Left renal pelvis (tissue), 4 donors: ENCODE data around the gene RNF144B. TPM values are rescaled to one million over a fixed set of nuclear protein-coding genes. Genes with fewer than 3 reads are reported as not detected.
"Not testable (repeated sequence)": the region's sequence is repeated elsewhere in the genome, so short reads cannot be mapped to it uniquely, and the experiment has no call there.

Source experiments
- DNase-seq, 4 donors: peaks; one replicate each; pipeline ENCODE4 v3.0.0-alpha.2; 2013; ENCODE audit warnings: low read depth in 4 of 4, low spot score in 3 of 4
- polyA plus RNA-seq, 4 donors: library from polyadenylated mRNA; unstranded; fragments of 120-200 nt; gene quantifications; one replicate each; pipeline ENCODE4 v1.2.1, GENCODE V29; 2013; ENCODE audit not compliant: insufficient read length in 4 of 4

The RNF144B gene
- polyA plus RNA-seq, 4 donors, result 1.7 to 19.5 (median 18.7) TPM

DNA sequence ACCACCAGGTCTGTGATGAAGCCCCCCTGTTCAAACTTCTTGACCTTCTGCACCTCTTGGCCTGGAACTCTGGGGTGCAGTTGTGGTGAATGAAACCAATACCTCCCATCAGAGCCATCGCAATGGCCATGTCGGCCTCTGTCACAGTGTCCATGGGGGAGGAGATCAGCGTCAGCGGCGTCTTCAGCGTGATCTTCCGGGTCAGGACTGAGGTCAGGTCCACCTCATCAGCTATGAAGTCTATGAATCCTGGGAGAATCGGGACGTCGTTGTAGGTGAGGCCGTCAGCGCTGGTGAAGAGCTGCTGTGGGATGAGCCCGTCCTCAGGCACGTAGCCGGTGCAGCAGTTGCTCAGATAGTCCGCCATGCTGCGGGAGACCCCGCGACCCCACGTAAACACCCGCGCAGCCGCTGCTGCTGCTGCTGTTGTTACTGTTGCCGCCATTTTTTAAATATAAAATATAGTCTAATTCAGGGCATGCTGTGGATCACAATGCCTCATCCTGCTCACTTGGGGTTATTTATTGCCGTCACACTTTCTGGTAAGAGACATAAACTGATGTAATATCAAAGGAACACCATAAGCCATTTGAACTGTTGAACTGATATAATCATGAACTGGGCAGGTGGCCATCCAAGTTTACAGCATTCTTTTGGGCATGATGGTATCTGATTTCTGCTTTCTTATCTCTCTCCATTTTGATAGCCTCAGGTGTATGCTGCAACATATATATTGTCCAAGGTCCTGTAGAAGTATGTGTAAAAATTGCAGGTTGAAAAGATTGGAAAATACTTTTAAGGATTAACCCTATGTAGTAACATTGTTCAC, 18.7 kb upstream of the RNF144B start:
- no peak for DNase-seq

DNA sequence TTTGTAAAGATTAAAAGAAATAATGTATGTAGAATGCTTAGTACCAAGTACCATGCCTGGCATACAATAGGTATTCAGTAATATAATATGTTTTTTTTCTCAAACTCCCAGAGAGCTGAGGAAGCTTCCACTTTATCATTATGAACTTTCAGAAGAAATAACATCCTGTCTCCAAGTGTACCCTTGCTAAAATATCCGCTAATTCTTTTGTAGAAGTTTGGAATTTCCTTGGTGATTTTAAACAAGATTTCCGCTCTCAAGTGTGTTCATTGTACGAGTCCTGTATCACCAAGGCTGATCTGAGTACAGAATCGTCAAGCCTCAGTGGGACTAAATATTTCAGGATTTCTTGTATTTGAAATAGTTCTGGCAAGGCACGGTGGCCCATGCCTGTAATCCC, 16.1 kb upstream of the RNF144B start:
- no peak for DNase-seq

DNA sequence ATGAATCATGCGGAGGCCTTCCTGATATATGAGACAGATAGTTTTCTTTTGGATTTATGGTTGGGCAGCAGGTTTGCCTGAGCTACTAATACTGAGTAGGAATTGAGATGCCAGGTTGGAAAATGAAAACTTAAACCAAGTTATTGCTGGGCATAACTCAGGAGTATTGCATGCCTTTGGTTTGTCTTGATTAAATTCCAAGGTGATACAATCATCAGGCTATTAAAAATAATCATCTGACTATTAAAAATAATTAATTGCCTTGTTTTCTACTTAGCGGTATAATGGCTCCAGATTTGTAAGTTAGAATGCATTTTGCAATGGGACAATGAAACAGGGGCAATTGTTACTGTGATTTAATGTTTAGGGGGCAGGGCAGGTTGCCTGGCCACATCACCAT, 15.5 kb upstream of the RNF144B start:
- DNase-seq, result no peak

DNA sequence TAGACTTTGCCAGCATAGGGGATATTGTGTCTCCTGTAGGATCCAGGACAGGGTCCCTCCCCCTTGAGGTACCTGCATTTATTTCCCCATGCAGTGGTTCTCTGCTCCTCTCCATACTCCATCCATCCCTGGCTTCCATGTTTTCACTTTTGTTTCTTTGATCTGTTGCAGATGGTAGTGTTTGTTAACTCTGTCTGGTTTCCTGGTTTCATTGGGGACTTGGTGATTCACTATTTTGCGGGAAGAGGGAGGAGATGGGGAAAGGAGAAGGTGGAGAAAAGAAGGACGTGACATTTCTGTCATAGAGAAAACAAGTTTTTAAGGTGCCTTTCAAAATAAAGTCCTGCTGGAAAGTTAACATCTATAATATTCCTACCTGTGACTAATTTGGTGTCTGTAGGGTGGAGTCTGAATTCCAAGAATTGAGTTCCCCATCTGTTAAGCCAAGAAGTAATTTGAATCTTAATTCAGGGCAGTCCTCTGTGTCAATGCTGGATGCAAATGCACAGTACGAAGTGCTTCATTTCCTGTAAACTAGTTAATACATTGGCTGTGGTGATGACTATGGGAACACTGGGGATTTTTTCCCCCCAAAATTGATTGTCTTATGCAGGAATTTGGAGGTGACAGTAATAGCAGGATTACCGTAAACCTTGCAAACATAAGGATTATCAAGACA, 6.9 kb upstream of the RNF144B start:
- DNase-seq, result no peak

DNA sequence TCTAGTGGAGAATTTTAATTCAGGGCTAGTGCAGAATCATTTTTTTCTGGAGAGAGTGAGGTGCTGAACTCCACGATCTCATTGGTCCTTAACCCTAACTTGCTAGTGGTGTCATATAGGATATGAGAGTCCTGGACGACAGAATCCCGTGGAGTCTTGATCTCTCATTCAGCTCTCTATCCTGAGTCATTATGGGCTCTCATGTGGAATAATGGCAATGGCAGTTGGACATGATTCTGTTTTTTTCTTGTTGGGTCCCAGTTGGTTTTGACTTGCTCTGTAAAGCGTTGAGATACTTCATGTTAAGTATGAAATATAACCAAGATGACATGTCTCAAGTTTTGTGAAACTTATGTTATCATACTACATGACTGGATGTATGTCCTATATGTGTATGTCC, 6.3 kb upstream of the RNF144B start:
- DNase-seq, result no peak

DNA sequence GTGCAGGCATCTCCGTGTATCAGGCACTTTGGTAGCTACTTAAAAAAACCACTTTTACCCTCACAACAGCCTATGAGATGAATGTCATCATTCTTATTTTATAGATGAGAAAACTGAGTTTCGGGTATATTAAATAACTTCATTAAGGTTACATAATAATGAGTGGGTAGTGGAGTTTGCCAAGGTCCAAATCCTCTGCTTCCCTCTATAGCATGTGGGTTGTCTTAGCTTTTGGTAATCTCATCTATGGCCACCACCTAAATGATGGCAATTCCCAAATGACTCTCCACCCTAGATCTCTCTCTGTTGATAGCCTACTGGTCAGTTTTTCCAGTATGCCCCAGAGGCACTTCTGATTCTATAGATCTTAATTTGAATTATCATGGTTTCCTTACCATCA, 3.7 kb upstream of the RNF144B start:
- DNase-seq, result no peak

DNA sequence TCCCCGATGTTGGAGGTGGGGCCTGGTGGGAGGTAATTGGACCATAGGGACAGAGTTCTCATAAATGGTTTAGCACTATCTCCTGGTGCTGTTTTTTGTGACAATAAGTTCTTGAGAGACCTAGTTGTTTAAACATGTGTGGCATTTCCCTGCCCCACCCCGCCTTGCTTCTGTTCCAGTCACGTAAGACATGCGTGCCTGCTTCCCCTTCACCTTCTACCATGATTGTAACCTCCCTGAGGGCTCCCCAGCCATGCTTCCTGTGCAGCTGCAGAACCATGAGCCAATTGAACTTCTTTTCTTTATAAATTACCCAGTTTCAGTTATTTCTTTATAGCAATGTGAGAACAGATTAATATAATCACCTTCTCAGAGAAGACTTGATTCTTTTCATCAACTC, 2.5 kb upstream of the RNF144B start:
- no peak for DNase-seq

DNA sequence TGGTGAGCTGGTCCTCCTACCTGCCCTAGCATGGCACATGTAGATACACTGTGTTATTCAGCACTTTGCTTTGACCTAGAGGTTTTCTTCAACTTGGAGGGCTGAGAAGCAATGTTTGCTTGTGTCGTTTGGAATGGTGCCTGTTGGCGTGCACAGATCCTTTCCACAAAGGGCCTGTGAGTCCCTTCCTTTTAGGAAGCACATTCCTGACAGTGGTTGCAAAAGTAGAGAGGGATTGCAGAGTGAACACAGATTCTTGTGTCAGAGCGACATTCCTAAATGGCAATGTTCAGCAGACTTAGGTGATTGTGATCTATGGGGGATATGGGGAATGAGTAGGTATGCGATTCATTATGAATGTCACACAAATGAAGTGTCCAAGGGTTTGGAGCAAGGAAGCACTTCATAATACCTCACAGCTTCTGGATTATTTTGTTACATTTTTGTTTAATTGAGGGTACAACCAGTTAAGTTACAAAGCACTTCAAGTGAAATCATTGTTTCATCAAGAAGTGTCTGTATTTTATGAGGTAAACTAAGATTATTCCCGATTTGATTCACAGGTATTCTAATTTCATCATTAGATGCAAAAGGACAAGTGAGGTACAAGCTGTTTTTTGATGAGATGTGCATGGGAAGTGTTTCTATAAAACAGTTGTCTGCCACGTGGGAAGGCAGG, 713 bp upstream of the RNF144B start:
- DNase-seq, result no peak

DNA sequence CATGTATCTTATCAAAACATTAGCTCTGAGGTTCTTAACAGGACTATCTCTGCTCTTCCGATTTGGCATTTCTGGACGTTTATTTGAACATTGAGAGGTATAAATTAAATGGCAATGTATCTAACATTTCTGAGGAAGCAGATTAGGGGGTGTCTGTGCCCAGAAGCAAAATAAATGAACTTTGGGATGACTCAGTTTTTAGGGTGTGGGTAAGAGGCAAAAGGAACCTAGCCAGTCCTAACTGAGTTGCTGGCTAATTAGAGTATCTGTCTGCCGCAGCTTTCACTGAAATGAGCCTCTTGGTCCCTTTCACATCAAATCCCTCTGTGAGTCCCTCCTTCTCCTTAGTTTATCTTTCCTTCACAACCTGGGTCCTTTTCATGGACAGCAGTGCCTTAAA, 1.1 kb downstream of the RNF144B start:
- no peak for DNase-seq

DNA sequence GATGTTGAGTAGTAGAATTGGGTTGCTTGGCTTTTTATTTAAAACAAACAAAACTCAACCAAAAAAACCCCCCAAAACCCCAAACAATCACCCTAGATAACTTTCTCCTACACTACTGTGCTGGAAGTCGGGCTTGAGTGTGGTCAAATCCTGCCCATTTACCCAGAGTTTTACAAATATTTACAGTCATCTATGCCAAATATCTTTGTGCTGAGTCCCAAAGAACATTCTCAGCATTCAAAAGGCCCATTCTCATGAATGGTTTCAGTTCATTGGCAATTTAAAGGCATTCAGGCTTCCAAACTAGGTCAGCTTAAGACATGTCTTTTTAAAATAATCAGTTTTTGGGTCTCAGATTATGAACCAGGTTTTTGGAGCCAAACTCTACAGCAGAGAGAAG, 1.8 kb downstream of the RNF144B start:
- DNase-seq, result no peak

DNA sequence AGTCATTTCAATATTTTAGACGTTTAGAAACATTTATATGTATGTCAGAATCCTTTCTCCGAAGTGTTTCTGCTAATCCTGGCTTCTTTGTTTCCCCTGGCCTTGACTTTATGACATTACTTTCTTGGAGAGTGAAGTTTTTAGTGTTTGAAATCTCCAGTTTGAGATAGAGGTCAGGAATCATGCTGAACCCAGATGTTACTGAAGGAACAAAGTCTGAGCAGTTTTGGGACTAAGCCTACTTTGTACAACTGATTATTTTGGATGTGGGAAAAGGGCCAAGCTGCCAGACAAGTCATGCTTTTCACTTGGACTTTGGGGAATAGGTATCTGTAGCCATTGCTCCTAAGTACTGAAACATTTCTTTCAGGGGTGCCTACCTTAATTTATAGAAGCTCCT, 2.3 kb downstream of the RNF144B start:
- no peak for DNase-seq

DNA sequence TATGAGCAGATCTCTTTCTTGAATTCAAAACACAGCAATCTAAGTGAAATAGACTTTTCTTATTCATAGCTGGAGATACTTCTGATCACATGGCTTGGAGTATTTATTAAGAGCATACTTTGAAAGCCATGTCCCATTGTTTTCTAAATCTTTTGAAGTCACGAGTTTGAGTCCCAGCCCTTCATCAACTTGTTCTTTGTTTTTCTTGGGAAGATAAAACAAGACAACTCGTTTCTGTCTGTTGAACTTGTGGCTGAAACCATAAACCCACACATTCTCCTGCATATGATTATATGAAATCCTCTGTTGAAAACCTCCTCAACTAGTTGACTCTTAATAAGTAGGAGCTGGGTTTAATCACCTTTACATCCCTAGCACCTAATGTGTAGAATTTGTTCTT, 3.3 kb downstream of the RNF144B start:
- DNase-seq, result no peak

DNA sequence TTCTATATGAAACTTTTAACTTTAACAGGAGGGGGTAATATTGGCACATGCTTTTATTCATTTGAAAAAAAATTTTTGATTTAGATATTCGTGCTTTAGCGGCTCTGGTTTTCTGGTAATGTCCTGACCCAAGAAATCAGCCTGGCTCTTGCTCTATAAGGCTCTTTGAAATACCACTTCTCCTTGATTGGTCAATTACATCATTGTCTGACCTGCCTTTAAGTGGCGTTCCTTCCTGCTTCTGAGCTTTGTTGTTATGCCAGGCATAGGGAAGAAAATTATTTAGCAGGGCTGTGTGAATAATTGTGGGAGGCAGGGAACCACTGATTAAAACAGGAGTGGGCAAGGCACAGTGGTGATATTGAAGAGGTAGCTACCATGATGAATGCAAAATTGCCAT, 3.9 kb downstream of the RNF144B start:
- no peak for DNase-seq

DNA sequence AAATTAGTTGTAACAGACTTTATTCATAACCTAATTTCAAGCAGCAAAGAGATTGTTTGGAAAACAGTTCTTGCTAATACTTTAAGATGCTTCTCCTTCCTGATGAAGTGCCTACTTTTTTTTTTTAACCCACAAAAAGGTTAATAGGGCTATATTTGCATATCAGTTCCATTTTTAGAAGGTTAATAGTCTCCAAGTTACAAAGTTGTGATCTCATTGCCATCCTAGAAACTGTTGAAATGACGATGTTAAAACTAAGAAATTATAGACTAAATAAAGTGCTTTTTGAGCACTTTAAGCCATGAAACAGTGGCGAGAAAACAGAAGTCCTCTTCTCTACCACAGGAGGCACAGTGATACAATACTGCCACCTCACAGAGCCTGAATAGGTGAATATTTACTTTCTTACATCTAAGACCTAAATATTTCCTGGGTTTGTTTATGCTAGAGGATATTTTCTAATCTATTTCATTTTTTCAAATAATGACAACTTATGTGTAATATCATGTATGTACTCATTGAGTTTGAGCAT, 5.3 kb downstream of the RNF144B start:
- no peak for DNase-seq

DNA sequence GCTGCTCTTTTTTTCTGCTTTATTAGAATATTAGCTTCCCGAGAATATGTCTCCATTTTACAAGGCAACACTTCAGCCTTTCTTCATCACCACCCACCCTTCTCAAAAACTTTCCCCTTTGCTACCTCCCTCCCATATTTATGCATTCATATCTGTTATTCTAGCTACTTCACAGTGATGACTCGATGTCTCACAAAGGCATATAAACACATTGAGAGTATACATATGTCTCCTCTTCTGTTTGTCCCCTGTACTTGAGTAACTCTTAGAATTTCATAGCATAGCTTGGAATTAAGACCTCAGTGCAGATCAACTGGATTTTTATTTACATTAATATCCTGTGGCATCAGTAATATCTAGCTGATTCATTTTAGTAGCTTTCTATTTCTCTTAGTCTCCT, 6.5 kb downstream of the RNF144B start:
- no peak for DNase-seq

DNA sequence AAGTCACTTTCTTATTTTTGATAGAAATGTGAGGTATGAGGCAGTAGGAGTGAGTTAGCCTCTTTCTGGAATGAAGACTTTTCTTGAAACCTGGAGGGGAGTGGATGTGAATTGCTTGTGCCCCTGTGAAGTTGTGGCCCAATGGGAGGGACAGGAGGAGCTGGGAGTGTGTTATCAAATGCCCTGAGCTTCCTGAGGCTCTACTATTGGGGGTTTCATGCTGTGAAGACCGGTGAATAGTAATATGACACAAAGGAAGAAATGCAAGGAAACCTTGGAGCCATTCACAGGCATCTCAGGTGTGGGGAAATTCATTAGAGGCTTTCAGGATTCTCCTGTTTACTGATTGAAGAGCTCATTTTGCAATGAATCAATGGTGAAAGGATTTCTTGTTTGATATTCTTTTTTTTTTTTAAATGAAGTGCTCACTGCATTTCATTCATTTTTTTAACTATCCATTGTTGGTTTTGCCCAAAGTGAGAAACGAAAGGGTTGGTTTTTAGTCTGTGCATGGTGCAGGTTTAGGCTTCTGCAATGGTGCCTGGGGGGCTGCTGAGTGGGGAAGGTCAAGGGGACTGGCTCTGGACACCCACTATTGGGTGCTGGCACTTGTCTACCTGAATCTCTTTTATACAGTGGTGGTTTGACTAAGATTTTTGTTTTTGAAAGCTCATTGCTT, 8.2 kb downstream of the RNF144B start:
- no peak for DNase-seq

DNA sequence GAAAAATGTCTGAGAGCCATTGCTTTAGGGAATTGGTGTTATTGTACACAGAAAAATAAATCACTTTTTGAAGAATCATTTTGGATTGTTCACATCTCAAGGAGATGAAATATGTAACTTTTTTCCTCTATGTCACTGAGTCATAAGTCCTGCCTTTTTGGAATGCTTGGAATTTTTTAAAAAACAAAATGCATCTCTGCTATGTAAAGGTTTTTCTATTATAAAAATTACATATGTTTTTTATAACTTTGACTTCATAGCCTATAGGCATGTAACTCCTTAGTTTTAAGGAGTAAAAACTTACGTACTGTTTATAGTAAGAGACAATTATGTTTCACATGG, 8.7 kb downstream of the RNF144B start:
- no peak for DNase-seq

DNA sequence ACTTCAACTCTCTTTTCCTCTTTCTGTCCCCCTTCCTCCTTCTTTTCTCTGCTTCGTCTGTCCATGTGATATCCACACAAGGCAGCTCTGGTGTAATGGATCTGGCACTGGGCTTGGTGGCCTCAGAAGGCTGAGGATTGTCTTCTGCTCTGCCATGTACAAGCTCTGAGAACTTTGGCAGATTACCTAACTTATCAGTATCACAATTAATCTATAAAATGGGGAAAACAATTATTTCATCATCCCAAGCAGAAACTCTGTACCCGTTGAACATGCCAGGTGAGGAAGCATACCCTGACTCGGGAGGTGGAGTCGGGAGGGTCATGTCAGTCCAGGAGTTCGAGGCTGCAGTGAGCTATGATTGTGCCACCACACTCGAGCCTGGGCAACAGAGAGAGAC, 10.6 kb downstream of the RNF144B start:
- no peak for DNase-seq

DNA sequence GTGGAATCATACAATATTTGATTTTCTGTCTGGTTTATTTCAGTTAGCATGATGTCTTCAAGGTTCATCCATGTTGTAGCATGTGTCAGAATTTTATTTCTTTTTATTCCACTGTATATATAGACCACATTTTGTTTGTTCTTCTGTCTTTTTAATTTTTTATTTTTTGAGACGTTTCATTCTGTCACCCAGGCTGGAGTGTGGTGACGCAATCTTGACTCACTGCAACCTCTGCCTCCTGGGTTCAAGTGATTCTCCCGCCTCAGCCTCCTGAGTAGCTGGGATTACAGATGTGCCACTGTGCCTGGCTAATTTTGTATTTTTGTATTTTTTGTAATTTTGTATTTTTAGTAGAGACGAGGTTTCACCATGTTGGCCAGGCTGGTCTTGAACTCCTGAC, 11.1 kb downstream of the RNF144B start:
- not testable (repeated sequence) for DNase-seq

DNA sequence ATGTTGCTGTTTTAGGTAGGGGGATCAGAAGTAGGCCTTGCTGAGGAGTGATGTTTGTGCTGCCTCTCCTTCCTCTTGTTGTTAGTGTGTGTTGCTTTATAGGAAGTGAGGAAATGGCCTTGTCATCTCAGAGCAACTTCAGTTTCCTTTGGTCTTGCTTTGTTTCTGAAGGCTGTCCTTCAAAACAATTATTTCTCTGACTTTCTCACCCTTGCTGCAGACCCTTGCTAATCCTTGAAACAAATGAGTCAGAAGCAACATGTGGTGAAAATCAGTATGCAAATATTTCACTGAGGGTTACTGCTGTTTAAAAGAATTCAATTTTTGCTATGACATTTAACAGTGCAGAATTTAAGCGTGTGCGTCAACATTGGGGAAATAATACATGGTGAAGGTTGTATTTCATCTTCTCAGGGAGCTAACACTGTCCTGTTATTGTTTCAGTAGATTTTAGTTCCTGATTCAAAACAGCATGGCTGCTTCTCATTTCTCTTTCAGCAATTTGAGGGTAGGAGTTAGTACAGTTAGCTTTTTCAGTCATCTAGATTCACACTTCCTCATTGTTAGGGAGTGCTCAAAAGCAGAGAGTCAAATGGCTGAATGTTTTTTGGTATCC, 13.8 kb downstream of the RNF144B start:
- no peak for DNase-seq

DNA sequence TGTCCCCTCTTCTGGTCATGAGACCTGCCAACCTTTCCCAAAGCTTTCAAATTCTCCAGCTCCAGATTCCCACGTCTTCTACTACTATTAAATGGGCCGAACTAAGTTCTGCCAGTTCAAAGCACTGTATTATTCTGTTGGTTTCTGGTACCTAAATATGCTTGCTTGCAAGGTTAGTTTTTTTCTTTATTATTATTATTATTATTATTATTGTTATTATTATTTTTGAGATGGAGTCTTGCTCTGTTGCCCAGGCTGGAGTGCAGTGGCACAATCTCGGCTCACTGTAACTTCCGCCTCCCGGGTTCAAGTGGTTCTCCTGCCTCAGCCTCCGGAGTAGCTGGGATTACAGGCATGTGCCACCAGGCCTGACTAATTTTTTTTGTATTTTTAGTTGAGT, 17.8 kb downstream of the RNF144B start:
- DNase-seq, result not testable (repeated sequence)
